ENCODE measurements around the gene SDK1. TPM values are rescaled to one million over a fixed set of nuclear protein-coding genes. Genes with fewer than 3 reads are reported as not detected.

The SDK1 gene
- total and polyA plus RNA-seq, 2 of the 8 experiments (the other 6 are each of a cell fraction or from before 2014, with no cell fraction given): 3.3 to 7.2 TPM

DNA sequence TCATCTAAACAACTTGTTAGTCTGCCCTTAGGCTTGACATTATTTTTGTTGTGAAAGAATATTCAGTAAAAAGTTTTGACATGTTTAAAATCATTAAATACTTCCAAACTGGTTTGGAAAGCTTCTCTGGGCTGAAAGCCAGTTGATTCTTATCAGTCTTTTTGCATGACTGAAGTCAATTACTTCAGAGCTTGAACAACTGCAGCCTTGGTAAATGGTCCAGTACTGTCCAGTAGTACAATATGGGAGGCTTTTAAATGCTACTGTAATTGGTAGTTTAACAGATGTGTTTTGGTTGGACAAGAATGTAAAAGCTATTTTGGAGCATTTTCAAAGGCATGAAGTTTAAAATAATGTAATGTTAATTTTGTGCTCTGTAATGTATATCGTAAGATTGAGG is 103.4 kb downstream of the SDK1 start (continued):
- TF ChIP-seq, protein P1, sequence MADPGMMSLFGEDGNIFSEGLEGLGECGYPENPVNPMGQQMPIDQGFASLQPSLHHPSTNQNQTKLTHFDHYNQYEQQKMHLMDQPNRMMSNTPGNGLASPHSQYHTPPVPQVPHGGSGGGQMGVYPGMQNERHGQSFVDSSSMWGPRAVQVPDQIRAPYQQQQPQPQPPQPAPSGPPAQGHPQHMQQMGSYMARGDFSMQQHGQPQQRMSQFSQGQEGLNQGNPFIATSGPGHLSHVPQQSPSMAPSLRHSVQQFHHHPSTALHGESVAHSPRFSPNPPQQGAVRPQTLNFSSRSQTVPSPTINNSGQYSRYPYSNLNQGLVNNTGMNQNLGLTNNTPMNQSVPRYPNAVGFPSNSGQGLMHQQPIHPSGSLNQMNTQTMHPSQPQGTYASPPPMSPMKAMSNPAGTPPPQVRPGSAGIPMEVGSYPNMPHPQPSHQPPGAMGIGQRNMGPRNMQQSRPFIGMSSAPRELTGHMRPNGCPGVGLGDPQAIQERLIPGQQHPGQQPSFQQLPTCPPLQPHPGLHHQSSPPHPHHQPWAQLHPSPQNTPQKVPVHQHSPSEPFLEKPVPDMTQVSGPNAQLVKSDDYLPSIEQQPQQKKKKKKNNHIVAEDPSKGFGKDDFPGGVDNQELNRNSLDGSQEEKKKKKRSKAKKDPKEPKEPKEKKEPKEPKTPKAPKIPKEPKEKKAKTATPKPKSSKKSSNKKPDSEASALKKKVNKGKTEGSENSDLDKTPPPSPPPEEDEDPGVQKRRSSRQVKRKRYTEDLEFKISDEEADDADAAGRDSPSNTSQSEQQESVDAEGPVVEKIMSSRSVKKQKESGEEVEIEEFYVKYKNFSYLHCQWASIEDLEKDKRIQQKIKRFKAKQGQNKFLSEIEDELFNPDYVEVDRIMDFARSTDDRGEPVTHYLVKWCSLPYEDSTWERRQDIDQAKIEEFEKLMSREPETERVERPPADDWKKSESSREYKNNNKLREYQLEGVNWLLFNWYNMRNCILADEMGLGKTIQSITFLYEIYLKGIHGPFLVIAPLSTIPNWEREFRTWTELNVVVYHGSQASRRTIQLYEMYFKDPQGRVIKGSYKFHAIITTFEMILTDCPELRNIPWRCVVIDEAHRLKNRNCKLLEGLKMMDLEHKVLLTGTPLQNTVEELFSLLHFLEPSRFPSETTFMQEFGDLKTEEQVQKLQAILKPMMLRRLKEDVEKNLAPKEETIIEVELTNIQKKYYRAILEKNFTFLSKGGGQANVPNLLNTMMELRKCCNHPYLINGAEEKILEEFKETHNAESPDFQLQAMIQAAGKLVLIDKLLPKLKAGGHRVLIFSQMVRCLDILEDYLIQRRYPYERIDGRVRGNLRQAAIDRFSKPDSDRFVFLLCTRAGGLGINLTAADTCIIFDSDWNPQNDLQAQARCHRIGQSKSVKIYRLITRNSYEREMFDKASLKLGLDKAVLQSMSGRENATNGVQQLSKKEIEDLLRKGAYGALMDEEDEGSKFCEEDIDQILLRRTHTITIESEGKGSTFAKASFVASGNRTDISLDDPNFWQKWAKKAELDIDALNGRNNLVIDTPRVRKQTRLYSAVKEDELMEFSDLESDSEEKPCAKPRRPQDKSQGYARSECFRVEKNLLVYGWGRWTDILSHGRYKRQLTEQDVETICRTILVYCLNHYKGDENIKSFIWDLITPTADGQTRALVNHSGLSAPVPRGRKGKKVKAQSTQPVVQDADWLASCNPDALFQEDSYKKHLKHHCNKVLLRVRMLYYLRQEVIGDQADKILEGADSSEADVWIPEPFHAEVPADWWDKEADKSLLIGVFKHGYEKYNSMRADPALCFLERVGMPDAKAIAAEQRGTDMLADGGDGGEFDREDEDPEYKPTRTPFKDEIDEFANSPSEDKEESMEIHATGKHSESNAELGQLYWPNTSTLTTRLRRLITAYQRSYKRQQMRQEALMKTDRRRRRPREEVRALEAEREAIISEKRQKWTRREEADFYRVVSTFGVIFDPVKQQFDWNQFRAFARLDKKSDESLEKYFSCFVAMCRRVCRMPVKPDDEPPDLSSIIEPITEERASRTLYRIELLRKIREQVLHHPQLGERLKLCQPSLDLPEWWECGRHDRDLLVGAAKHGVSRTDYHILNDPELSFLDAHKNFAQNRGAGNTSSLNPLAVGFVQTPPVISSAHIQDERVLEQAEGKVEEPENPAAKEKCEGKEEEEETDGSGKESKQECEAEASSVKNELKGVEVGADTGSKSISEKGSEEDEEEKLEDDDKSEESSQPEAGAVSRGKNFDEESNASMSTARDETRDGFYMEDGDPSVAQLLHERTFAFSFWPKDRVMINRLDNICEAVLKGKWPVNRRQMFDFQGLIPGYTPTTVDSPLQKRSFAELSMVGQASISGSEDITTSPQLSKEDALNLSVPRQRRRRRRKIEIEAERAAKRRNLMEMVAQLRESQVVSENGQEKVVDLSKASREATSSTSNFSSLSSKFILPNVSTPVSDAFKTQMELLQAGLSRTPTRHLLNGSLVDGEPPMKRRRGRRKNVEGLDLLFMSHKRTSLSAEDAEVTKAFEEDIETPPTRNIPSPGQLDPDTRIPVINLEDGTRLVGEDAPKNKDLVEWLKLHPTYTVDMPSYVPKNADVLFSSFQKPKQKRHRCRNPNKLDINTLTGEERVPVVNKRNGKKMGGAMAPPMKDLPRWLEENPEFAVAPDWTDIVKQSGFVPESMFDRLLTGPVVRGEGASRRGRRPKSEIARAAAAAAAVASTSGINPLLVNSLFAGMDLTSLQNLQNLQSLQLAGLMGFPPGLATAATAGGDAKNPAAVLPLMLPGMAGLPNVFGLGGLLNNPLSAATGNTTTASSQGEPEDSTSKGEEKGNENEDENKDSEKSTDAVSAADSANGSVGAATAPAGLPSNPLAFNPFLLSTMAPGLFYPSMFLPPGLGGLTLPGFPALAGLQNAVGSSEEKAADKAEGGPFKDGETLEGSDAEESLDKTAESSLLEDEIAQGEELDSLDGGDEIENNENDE (IDR thresholded peaks at IDR 0.05; ENCODE audit: insufficient replicate concordance, low read length): no peak
- no peak for TF ChIP-seq NRF1 (IDR thresholded peaks at IDR 0.05; ENCODE audit: low read depth, low read length)
- no peak for TF ChIP-seq SIRT6 (IDR thresholded peaks at IDR 0.05; ENCODE audit: low read length)
- TF ChIP-seq CHD2 (IDR thresholded peaks at IDR 0.05; ENCODE audit: low read length): no peak
- TF ChIP-seq BACH1 (IDR thresholded peaks at IDR 0.05; ENCODE audit: low read length): no peak
- no peak for TF ChIP-seq EP300 (IDR thresholded peaks at IDR 0.05; ENCODE audit: borderline replicate concordance in 1 of 2, low read depth in 2 of 2, low read length in 2 of 2)
- TF ChIP-seq TAF7 (optimal IDR thresholded peaks at IDR 0.05; ENCODE audit: borderline replicate concordance, low read depth, low read length): no peak
- no peak for TF ChIP-seq TBP (IDR thresholded peaks at IDR 0.05; ENCODE audit: low read depth, low read length)
- TF ChIP-seq NANOG (IDR thresholded peaks at IDR 0.05; ENCODE audit: insufficient read depth, low read depth, low read length, poor library complexity, severe bottlenecking): no peak
- no peak for TF ChIP-seq CEBPB (IDR thresholded peaks at IDR 0.05; ENCODE audit: low read depth, low read length)
